Aorta (tissue), 5 donors: Measurements from ENCODE around the gene TIMELESS. TPM values are rescaled to one million over a fixed set of nuclear protein-coding genes. Genes with fewer than 3 reads are reported as not detected.
"Not testable (repeated sequence)": the region's sequence is repeated elsewhere in the genome, so short reads cannot be mapped to it uniquely, and the experiment has no call there.

Source experiments
- ATAC-seq: fragments of 200-7000 bp; cut with Tn5 transposase; one replicate; pipeline ENCODE4 v1.9.1; 2022; ENCODE audit warnings: moderate library complexity; ENCODE audit not compliant: low FRiP score
- DNase-seq, 2 donors: peaks; one replicate each; pipeline ENCODE4 v3.0.0-alpha.2; 2020
- H3K27ac ChIP-seq, 2 donors: one replicate each; pipeline ENCODE4 v1.5.1; 2013; ENCODE audit warnings: low read length in 2 of 2, mild to moderate bottlenecking in 2 of 2, moderate library complexity in 2 of 2, control low read depth in 1 of 2, inconsistent platforms in 1 of 2, low read depth in 1 of 2
- H3K27me3 ChIP-seq, 2 donors: one replicate each; pipeline ENCODE4 v1.6.1; 2013; ENCODE audit warnings: control low read depth in 1 of 2, low read length in 1 of 2, mild to moderate bottlenecking in 1 of 2, moderate library complexity in 1 of 2; ENCODE audit not compliant: insufficient read depth in 2 of 2, control insufficient read depth in 1 of 2
- H3K36me3 ChIP-seq, 2 donors: one replicate each; pipeline ENCODE4 v1.6.1; 2013; ENCODE audit warnings: control low read depth in 1 of 2, low read length in 1 of 2, mild to moderate bottlenecking in 1 of 2; ENCODE audit not compliant: insufficient read depth in 2 of 2, control insufficient read depth in 1 of 2
- H3K4me1 ChIP-seq, 2 donors: one replicate each; pipeline ENCODE4 v1.6.1; 2013; ENCODE audit warnings: low read length in 2 of 2, control low read depth in 1 of 2, mild to moderate bottlenecking in 1 of 2, moderate library complexity in 1 of 2; ENCODE audit not compliant: insufficient read depth in 2 of 2, control insufficient read depth in 1 of 2
- H3K4me3 ChIP-seq, 2 donors: one replicate each; pipeline ENCODE4 v1.5.1; 2013; ENCODE audit warnings: low read length in 2 of 2, control low read depth in 1 of 2, mild to moderate bottlenecking in 1 of 2
- H3K9me3 ChIP-seq: one replicate; pipeline ENCODE4 v1.6.1; 2013; ENCODE audit warnings: mild to moderate bottlenecking, low read length; ENCODE audit not compliant: control insufficient read depth
- WGBS, 2 donors: extraction: QIAGEN DNeasy Blood & Tissue Kit; methylation state at CpG; one replicate each; pipeline ENCODE4 v1.1.7; 2013; 5-methylcytosine and 5-hydroxymethylcytosine counted together
- intact Hi-C, 2 donors: fragments of 100-400 bp; cut with DNase I; formaldehyde crosslinking; loops; one replicate each; pipeline versions ENCODE4 v1.14.2 to v1.15.0; 2022
- polyA plus RNA-seq, 2 donors: library from polyadenylated mRNA; stranded (reverse); fragments of 200-250 nt; gene quantifications; one replicate each; pipeline ENCODE4 v1.2.3, GENCODE V29; 2013
- total RNA-seq, 2 donors: library from RNA; stranded (reverse); fragmentation: NEBNext Ultra II Directional; extraction: Animal tissue kit (Norgen Biotek cat#: 25700); gene quantifications; one replicate each; pipeline ENCODE4 v1.2.1, GENCODE V29; 2021
- donor health status: healthy with polysubstance abuse.
- donor health status: Bipolar disorder and iron deficiency.
- donor health status: DM: no; HTN: no; CAD: no.
- donor health status: DM: no; HTN: no; CAD: no.
- donor health status: DM: yes; HTN: yes; CAD: no.

Gene TIMELESS
- total and polyA plus RNA-seq, 4 donors: 1.8 to 5.9 (median 4.3) TPM

- DNase-seq, H3K27ac ChIP-seq, H3K4me3 ChIP-seq, ATAC-seq, H3K36me3 ChIP-seq, H3K9me3 ChIP-seq, H3K27me3 ChIP-seq, intact Hi-C loops, H3K4me1 ChIP-seq: not testable (repeated sequence)
Measured at GRCh38 chr12:56401612-56402011, 47.6 kb downstream of the TIMELESS start.

- H3K4me3 ChIP-seq, H3K27me3 ChIP-seq, intact Hi-C loops, ATAC-seq, DNase-seq, H3K27ac ChIP-seq, H3K9me3 ChIP-seq, H3K36me3 ChIP-seq, H3K4me1 ChIP-seq: not testable (repeated sequence)
- 78 to 88% methylated on average over 1 of the region's 3 CpGs for WGBS, 2 donors
Measured at GRCh38 chr12:56401125-56401524, 48.1 kb downstream of the TIMELESS start.

- whole genome bisulfite sequencing, 2 donors: 87 to 90% methylated on average over 3 of the region's 3 CpGs
- H3K27ac ChIP-seq, DNase-seq, H3K27me3 ChIP-seq, H3K4me3 ChIP-seq, H3K4me1 ChIP-seq, intact Hi-C loops, H3K9me3 ChIP-seq, H3K36me3 ChIP-seq, ATAC-seq: not testable (repeated sequence)
Measured at GRCh38 chr12:56399466-56399865, 49.8 kb downstream of the TIMELESS start.

- ATAC-seq (no peak), DNase-seq (no peak)
- intact Hi-C loops: no loop called here
- no peak overlapping the region for H3K4me3 ChIP-seq
- no peaks in the 10 kb centered on the region for H3K36me3 ChIP-seq
- no peak overlapping the region for H3K27ac ChIP-seq
- H3K9me3 ChIP-seq: peaks cover 10% of the 10 kb centered on the region
- H3K4me1 ChIP-seq: no peaks in the 10 kb centered on the region
- H3K27me3 ChIP-seq: no peaks in the 10 kb centered on the region
Measured at GRCh38 chr12:56398324-56398723, 50.9 kb downstream of the TIMELESS start.

DNA sequence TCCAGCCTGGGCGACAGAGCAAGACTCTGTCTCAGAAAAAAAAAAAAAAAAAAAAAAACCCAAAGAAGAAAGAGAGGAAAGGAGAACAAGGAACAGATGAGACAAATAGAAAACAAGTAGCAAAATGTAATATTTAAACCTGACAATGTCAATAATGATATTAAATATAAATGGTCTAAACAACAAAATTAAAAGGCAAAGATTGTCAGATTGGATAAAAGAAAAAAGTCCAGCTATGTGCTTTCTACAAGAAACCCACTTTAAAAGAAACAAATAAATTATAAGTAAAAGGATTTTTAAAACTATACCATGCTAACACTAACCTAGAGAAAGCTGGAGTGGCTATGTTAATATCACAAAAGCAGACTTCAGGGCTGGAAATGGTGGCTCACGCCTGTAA is 56.9 kb downstream of the TIMELESS start:
- no peak overlapping the region for H3K27ac ChIP-seq
- no peaks in the 10 kb centered on the region for H3K4me1 ChIP-seq
- 96 to 100% methylated on average over 1 to 2 of the region's 2 CpGs for WGBS, 2 donors
- ATAC-seq: no peak
- intact Hi-C loops: no loop called here
- DNase-seq: no peak
- H3K4me3 ChIP-seq: no peak overlapping the region
- no peaks in the 10 kb centered on the region for H3K9me3 ChIP-seq
- no peaks in the 10 kb centered on the region for H3K36me3 ChIP-seq
- H3K27me3 ChIP-seq: no peaks in the 10 kb centered on the region

GRCh38 chr12:56391721-56392120 is 57.5 kb downstream of the TIMELESS start:
- WGBS, 2 donors: 97 to 100% methylated on average over 1 of the region's 1 CpG
- Histone ChIP-seq H3K27ac (no peak overlapping the region), H3K4me3 (no peak overlapping the region), H3K36me3 (no peaks in the 10 kb centered on the region), H3K4me1 (no peaks in the 10 kb centered on the region), H3K9me3 (no peaks in the 10 kb centered on the region), H3K27me3 (no peaks in the 10 kb centered on the region)
- intact Hi-C loops: no loop called here
- no peak for ATAC-seq
- no peak for DNase-seq

DNA sequence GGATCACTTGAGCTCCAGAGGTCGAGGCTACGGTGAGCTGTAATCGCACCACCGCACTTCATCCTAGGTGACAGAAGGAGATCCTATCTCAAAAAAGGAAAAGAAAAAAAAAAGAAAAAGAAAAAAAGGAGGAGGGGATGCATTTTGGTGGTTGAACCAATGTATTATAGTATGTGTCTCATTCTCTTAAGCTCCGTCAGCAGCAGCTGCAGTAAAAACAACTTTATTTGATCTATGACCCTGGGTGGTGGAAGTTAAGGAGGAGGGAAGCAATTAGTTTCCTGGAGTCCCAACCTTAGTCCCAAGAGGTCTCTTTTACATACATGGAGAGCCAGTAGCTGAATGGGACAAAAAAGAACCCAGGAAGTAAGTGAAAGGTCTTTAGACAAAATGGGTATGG is 59.8 kb downstream of the TIMELESS start:
- no peak for DNase-seq
- Histone ChIP-seq H3K36me3 (no peaks in the 10 kb centered on the region), H3K4me3 (no peak overlapping the region), H3K9me3 (no peaks in the 10 kb centered on the region), H3K4me1 (no peaks in the 10 kb centered on the region), H3K27me3 (no peaks in the 10 kb centered on the region), H3K27ac (no peak overlapping the region)
- ATAC-seq: no peak
- WGBS, 2 donors: 55 to 63% methylated on average over 5 of the region's 5 CpGs
- intact Hi-C loops: no loop called here

DNA sequence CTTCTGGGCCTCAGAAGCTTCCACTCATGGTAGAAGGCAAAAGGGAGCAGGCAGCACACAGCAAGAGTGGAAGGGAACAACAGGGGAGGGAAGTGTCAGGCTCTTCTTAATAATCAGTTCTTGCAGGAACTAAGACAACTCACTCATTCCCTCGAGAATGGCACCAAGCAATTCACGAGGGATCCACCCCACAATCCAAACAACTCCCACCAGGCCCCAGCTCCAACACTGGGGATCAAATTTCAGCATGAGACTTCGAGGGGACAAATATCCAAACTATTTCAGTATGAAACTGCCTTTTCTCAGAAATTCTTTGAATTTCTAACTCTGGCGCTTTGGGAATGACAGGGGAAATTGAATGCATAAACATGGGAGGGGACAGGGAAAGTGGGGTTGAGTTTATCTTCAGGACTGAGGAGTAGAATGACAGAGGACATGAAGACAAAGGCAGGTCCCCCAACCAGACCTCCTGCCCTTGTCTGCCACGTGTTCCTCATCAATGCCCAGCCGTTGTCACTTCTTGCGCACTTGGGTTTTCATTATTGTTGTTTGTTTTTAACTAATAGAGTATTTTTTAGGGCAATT is 62.0 kb downstream of the TIMELESS start:
- no peak overlapping the region for H3K27ac ChIP-seq
- ATAC-seq: no peak

GRCh38 chr12:56385873-56386272 is 63.4 kb downstream of the TIMELESS start:
- no peak overlapping the region for H3K4me3 ChIP-seq
- 97 to 100% methylated on average over 1 of the region's 1 CpG for WGBS, 2 donors

More for the DNA sequence above, 62.0 kb downstream of the TIMELESS start:
- no peaks in the 10 kb centered on the region for H3K4me1 ChIP-seq
- H3K9me3 ChIP-seq: no peaks in the 10 kb centered on the region
- H3K27me3 ChIP-seq: no peaks in the 10 kb centered on the region
- intact Hi-C loops: no loop called here
- DNase-seq: no peak
- no peak overlapping the region for H3K4me3 ChIP-seq
- no peaks in the 10 kb centered on the region for H3K36me3 ChIP-seq
- 24 to 33% methylated on average over 7 of the region's 7 CpGs for WGBS, 2 donors

More at GRCh38 chr12:56385873-56386272, 63.4 kb downstream of the TIMELESS start:
- H3K9me3 ChIP-seq: no peaks in the 10 kb centered on the region
- H3K4me1 ChIP-seq: no peaks in the 10 kb centered on the region
- ATAC-seq (no peak), DNase-seq (no peak)
- H3K36me3 ChIP-seq: no peaks in the 10 kb centered on the region
- no peak overlapping the region for H3K27ac ChIP-seq
- intact Hi-C loops: no loop called here
- no peaks in the 10 kb centered on the region for H3K27me3 ChIP-seq
